Ishikawa (cell line): ENCODE measurements around the gene SLN.

Experiments used
- CEBPB ChIP-seq: IDR thresholded peaks from 2 replicates; pipeline ENCODE4 v1.6.1; 2012
- CREB1 ChIP-seq: IDR thresholded peaks from 2 replicates; pipeline ENCODE4 v1.6.1; 2012; ENCODE audit warnings: low read depth
- EGR1 ChIP-seq: IDR thresholded peaks from 2 replicates; pipeline ENCODE4 v1.6.1; 2012
- EP300 ChIP-seq: IDR thresholded peaks from 2 replicates; pipeline ENCODE4 v1.6.1; 2012; ENCODE audit warnings: borderline replicate concordance
- NFIC ChIP-seq: IDR thresholded peaks from 2 replicates; pipeline ENCODE4 v1.6.1; 2012
- RAD21 ChIP-seq: IDR thresholded peaks from 2 replicates; pipeline ENCODE4 v1.6.1; 2012; ENCODE audit warnings: low read depth
- TAF1 ChIP-seq: IDR thresholded peaks from 2 replicates; pipeline ENCODE4 v1.6.1; 2012; ENCODE audit warnings: low read depth, mild to moderate bottlenecking
- TCF12 ChIP-seq: IDR thresholded peaks from 2 replicates; pipeline ENCODE4 v1.6.1; 2012; ENCODE audit warnings: low read depth
- YY1 ChIP-seq: IDR thresholded peaks from 2 replicates; pipeline ENCODE4 v1.6.1; 2012; ENCODE audit warnings: low read depth
- TF ChIP-seq, protein P1 (sequence below): IDR thresholded peaks from 2 replicates; pipeline ENCODE4 v1.6.1; 2012; ENCODE audit warnings: low read depth, mild to moderate bottlenecking
- TF ChIP-seq, protein P2 (sequence below): IDR thresholded peaks from 2 replicates; pipeline ENCODE4 v1.6.1; 2012

GRCh38 chr11:107708792-107709191 is 3.1 kb downstream of the SLN start:
- TF ChIP-seq TAF1 (no peak), EGR1 (no peak), RAD21 (no peak), NFIC (no peak), EP300 (no peak), CEBPB (no peak), CREB1 (no peak), TCF12 (no peak), YY1 (no peak)
- TF ChIP-seq, protein P1, sequence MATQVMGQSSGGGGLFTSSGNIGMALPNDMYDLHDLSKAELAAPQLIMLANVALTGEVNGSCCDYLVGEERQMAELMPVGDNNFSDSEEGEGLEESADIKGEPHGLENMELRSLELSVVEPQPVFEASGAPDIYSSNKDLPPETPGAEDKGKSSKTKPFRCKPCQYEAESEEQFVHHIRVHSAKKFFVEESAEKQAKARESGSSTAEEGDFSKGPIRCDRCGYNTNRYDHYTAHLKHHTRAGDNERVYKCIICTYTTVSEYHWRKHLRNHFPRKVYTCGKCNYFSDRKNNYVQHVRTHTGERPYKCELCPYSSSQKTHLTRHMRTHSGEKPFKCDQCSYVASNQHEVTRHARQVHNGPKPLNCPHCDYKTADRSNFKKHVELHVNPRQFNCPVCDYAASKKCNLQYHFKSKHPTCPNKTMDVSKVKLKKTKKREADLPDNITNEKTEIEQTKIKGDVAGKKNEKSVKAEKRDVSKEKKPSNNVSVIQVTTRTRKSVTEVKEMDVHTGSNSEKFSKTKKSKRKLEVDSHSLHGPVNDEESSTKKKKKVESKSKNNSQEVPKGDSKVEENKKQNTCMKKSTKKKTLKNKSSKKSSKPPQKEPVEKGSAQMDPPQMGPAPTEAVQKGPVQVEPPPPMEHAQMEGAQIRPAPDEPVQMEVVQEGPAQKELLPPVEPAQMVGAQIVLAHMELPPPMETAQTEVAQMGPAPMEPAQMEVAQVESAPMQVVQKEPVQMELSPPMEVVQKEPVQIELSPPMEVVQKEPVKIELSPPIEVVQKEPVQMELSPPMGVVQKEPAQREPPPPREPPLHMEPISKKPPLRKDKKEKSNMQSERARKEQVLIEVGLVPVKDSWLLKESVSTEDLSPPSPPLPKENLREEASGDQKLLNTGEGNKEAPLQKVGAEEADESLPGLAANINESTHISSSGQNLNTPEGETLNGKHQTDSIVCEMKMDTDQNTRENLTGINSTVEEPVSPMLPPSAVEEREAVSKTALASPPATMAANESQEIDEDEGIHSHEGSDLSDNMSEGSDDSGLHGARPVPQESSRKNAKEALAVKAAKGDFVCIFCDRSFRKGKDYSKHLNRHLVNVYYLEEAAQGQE = no peak
- TF ChIP-seq, protein P2, sequence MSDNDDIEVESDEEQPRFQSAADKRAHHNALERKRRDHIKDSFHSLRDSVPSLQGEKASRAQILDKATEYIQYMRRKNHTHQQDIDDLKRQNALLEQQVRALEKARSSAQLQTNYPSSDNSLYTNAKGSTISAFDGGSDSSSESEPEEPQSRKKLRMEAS = no peak
